Fibroblast of skin of right biceps (primary cell): ENCODE measurements around the gene NEDD4.
"Not testable (repeated sequence)": the region's sequence is repeated elsewhere in the genome, so short reads cannot be mapped to it uniquely, and the experiment has no call there.

Experiments used
- DNase-seq: peaks from one replicate; pipeline ENCODE4 v3.0.0-alpha.2; 2013

The NEDD4 gene

DNA sequence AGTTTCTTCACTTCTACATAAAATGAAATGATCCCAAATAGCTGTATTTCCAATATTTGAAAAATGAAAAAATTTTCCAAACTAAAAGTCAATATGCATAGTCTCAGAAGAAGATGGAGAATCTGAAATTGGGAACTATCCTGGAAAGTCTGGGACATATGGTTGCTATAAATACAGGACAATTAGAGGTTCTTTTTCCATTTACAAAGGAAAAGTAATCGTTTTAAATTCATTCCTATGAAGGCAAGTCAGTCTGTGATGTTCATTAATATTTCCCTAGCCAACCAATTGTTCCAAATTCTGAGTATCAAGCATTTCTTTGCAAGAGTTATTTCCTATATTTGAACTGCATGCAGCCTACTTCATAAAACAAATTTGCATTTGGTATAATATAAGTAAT lies 102.2 kb downstream of the NEDD4 start:
- DNase-seq: no peak

GRCh38 chr15:55884223-55884622 lies 109.2 kb downstream of the NEDD4 start:
- DNase-seq: peak; percentile 20

DNA sequence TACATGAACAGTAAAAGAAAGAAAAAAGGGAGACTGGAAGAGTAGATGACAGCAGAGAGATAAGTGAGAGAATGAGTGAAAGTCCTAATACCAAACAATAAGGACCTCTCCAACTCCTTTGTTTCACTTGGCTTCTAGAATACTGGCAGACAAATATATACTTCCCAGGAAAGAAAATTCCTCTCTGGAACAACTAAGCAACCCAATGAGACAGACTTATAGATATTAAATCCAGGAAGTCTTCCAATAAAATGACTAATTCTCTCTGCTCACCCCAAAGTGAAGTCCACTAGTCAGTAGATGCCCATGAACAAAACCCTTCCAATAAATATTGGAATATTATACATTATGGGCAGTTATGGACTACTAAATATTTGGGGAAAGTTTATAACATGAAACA lies 114.2 kb downstream of the NEDD4 start:
- DNase-seq: peak; percentile 29

DNA sequence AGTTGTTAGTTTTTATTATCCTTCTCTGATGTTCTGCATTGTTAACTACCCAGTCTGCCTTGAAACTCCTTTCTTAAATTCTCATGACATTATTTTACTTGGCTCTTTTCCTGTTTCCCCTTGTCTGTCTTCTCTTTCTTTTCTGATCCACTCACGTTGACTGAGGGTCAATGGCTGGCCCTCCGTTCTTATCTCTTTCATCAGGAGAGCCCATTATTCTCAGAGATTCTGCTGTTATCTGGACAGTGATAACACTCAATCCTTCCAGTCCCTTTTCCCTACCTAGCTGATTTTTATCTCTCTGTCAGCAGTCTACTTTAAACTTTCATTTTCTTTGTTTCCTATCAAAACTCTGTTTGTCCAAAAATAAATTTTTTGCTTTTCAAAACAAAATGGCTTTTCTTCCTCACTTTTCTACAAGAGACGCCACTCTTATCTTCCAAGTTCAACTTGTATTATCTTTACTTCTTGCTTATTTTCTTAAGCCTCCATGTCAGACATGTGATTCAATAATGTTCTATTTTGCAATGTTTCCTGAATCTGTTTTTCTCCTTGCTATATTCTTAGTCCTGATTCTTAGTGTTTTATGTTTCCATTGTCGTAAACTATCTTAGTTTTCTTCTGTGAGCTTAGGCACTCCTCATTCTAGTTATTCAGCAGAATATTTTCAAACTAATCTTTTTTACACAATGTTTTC lies 120.2 kb downstream of the NEDD4 start:
- DNase-seq: no peak

DNA sequence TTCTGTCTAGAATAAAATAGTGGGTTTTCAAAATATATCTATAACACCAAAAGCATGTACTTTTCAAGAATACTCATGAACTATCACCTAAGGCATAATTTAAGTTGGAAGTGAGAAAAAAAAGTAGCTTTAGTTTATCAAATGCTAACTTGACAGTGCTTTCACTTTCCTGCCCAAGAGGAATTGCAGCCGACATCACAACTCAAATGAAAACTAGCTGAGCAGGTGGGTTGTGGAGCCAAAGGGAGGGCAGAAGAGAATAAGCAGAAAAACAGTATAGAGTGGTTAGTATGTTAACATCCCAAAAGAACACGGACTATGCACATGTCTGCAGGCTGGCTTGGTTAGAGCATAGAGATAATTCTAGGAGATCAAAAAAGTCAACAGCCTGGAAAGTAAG lies 120.9 kb downstream of the NEDD4 start:
- DNase-seq: no peak

DNA sequence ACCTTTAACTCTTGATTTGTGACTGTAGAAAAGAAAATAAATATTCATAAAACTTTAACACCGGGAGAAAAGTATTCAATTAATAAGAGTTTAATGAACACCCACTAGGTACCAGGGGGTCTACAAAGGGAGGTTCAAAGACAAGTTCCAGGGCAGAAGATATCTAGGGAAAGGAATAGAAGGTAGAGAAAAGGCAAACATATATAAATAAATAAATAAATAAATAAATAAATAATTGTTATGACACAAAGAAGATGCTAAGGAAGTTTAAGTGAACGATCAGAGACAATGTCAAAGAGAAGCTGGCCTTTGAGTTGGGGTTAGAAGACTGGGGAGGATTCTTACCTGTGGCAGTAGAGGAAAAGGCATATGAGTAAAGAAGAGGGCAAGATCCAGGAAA lies 123.8 kb downstream of the NEDD4 start:
- DNase-seq: no peak

- no peak for DNase-seq
Observed at GRCh38 chr15:55868707-55869106, 124.7 kb downstream of the NEDD4 start.

GRCh38 chr15:55868291-55868690 lies 125.1 kb downstream of the NEDD4 start:
- not testable (repeated sequence) for DNase-seq

DNA sequence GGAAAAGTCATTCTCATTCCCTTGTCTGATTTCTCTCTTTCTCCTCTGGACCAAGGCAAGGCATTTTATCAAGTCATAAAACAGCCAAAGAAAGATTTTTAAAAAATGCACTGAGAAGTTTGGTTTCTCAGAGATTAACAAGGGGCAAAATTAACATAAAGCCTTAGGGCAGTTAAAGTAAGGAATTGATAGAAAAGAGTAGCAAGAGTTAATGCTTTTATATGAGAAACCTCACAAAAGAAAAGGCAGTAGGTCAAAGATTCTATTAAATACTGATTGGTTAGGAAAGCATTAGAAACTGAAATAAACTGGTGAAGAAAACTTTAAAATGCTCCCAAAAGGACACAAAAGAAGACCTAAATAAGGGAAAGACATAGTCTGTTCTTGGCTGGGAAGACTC lies 129.5 kb downstream of the NEDD4 start:
- no peak for DNase-seq

DNA sequence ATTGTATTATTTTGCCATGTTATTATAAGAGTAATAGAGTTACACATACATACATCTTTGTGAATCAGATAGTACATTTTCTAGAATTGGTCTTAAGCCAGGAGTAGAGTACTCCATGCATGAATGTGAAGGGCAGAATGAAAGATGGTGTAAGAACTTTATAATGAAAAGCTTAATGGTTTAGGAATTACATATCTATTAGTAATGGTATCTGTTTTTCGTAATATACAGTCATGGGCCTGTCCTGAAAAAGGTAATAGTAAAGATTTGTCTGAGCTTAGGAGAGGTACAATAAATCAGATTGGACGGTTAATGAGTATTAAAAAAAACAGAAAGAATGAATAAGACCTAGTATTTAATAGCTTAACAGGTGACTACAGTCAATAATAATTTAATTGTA lies 132.3 kb downstream of the NEDD4 start:
- DNase-seq: no peak

- DNase-seq: no peak
Observed at GRCh38 chr15:55860468-55860867, 132.9 kb downstream of the NEDD4 start.

DNA sequence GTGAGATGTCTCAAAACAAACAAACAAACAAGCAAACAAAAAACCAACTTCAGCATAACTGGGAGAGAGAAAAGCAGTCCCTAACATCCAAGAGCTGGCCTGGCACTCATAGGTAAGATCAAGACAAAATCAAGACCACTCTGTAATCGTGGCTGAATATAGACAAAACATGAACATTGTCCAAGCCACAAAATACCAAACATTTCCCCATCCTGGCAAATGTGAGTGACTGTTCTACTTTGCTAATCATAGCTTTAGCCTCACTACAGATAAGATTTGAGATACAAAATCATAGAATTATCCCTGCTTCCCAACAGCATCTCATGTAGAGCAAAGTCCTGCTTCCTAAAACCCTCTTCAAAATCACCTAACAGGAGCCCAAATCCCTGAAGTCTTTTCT lies 133.7 kb downstream of the NEDD4 start:
- peak; percentile 13 for DNase-seq

- DNase-seq: peak; percentile 26
Observed at GRCh38 chr15:55858661-55859060, 134.8 kb downstream of the NEDD4 start.

DNA sequence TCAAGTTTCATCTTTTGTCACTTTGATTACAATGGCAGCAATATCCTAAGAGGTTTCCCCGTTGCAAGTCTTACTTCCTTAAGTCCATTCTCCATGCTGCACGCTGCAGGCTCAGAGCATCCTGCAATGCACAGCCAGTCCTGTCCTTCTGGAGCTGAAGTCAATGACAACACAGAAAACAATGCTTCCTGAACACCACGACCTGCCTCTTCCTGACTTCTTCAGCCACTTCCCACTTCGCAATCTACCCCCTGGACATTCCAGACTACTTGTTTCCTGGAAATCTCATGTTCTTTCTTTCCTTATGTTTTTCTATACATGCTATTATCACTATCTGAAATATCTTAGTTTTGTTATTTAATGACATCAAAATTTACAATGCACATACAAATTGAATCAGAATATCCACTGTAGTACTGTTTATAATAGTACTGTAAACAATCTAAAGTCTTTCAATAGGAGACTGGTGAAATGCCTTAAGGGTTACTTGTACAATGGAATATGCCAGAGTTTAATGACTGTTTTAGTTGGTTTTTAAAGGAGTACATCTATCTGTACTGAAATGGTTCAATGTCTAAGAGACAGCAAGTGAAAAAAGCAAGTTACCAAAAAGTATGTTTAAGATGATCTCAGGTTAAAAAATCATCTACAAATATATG lies 136.8 kb downstream of the NEDD4 start:
- DNase-seq: no peak

- no peak for DNase-seq
Observed at GRCh38 chr15:55853134-55853533, 140.3 kb downstream of the NEDD4 start.

DNA sequence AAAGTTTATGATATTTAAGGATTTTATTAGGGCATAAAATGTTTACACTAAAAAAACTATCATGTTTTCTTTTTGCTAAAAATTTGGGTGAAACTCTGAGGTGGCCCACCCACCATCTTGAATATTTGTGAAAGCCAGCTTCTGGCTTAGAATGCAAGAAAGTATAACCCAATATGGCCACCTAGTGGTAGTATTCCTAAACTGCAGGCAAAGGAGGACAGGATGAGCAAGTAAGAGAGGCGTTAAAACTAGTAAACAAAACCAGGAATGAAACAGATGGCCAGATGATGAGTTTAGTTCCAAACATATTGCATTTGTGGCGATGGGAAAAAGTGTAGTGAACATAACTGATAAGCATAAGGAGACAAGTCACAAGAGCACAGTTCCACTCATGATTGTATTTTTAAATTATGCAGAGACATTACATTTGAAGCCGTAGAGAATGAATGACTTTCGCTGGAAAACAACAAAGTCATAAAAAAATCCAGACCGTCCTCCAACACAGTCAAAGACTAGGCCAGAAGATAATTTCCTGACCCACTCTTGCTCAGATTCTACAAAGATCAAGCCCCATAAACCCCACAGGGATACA lies 147.2 kb downstream of the NEDD4 start:
- peak; percentile 77 for DNase-seq

DNA sequence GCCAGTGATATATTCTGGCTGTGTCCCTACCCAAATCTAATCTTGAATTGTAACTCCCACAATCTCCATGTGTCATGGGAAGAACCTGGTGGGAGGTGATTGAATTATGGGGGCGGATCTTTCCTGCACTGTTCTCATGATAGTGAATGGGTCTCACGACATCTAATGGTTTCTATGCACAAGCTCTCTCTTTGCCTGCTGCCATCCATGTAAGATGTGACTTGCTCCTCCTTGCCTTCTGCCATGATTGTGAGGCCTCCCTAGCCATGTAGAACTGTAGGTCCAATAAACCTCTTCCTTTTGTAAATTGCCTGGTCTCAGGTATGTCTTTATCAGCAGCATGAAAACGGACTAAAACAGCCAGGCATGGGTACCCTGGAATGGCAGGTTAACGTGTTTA lies 150.5 kb downstream of the NEDD4 start:
- not testable (repeated sequence) for DNase-seq

DNA sequence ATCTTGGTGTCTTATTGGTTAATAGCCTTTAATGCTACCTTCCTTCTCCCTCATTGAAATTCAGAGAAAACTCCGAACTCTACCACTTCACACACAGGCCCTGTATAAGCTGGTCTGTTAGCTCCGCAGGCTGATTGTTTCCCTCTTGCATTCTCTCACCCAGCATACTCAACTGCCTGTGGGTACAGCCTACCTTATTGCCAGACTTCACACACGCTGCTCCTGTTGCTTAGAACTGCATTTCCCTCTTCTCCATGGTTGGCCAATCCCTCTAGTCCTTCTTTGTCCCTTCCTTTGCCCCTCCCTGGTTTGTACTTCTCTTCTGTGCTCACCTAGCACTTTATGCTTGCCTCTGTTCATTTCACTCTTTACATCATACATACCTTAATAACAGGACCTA lies 157.5 kb downstream of the NEDD4 start:
- DNase-seq: no peak

GRCh38 chr15:55834331-55834730 lies 159.1 kb downstream of the NEDD4 start:
- DNase-seq: peak; percentile 11

GRCh38 chr15:55829826-55830225 lies 163.6 kb downstream of the NEDD4 start:
- DNase-seq: no peak

- no peak for DNase-seq
Observed at GRCh38 chr15:55827955-55828354, 165.5 kb downstream of the NEDD4 start.

DNA sequence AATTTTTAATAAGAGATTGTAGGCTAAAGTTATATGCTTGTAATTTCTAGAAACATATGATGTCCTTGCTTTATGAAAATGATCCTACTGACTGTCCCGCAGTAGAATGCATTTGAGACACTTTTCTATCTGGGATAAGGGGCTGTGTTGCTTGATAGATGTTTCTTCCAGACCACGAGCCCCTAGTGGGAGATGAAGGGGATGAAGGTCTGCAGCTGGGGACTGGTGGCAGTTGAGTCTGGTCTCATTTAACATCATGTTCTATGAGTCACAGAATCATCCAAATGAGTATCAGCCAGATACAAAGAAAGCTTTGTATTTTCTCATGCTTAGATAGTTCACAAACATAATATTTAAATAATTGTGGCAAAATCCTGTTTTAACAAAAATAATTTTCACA lies 166.2 kb downstream of the NEDD4 start:
- DNase-seq: peak; percentile 12

DNA sequence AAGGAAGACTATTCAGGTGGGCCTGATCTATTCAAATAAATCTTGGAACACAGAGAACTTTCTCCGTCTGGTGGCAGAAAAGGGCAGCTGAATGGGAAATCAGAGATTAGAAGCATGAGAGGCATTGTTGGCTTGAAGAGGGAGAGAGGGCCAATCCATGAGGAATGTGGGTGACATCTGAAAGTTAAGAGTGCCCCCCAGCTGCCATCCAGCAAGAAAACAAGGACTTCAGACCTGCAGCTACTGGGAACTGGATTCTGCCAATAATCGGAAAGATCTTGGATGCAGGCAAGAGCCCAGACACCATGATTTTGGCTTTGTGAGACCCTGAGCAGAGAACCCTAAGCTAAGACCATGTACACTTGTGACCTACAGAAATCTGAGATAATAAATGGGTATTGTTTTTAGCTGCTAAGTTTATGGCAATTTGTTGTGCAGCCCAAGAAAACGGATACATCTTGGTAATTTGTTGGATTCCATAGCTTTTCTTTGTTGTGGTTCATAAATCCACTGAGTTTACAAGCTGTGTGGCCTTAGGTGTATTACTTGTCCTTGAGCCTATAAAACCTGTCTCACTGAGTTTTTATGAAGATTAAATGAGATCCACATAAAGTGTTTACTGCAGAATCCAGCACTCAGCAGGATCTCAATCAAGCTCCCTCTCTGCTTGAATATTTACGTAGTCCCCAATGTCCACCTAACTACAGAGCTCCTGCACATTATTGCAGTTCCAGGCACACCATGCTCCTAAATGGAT lies 168.4 kb downstream of the NEDD4 start:
- no peak for DNase-seq
